Stomach (tissue), 4 donors: Measurements from ENCODE around the gene TXLNG.

Experiments
- POLR2A ChIP-seq, 4 donors: fragments of 450-650 bp; IDR thresholded peaks; one replicate each; pipeline ENCODE4 v1.6.1; 2016; ENCODE audit warnings: antibody characterized with exemption in 4 of 4, control low read depth in 2 of 4, mild to moderate bottlenecking in 1 of 4, moderate library complexity in 1 of 4
- TF ChIP-seq, protein P1 (sequence below), 7 experiments: fragments of 450-650 bp in 4 of 7; fragments of 200-600 bp in 3 of 7; sonication (generic) in 3 of 7; IDR thresholded peaks; one replicate each; pipeline ENCODE4 v1.5.1; 2016 to 2019; ENCODE audit warnings: antibody characterized with exemption in 7 of 7, control low read depth in 2 of 7, mild to moderate bottlenecking in 1 of 7

DNA sequence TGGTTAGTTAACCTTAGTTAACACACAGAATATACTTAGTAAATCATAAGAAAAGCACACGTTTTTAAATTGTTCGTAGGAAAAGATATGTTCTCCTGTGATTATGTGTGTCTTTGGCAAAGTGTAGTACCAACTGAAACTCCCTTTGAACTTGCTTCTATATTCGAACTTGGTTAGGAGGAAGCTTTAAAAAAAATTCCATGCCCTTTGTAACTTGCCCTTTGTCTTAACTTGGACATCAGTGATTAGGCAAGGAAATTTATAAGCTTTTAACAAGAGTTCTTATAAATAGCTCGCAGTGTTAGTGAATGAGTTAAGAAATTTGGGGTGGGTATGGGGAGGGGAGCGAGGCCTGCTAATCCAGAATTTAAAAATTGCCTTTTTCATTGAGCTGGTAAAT is 33.4 kb downstream of the TXLNG start:
- no peak for TF ChIP-seq POLR2A (IDR thresholded peaks at IDR 0.05)
- TF ChIP-seq, protein P1, sequence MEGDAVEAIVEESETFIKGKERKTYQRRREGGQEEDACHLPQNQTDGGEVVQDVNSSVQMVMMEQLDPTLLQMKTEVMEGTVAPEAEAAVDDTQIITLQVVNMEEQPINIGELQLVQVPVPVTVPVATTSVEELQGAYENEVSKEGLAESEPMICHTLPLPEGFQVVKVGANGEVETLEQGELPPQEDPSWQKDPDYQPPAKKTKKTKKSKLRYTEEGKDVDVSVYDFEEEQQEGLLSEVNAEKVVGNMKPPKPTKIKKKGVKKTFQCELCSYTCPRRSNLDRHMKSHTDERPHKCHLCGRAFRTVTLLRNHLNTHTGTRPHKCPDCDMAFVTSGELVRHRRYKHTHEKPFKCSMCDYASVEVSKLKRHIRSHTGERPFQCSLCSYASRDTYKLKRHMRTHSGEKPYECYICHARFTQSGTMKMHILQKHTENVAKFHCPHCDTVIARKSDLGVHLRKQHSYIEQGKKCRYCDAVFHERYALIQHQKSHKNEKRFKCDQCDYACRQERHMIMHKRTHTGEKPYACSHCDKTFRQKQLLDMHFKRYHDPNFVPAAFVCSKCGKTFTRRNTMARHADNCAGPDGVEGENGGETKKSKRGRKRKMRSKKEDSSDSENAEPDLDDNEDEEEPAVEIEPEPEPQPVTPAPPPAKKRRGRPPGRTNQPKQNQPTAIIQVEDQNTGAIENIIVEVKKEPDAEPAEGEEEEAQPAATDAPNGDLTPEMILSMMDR (IDR thresholded peaks at IDR 0.05), result no peak
